ENCODE data around the gene SCG3. TPM values are rescaled to one million over a fixed set of nuclear protein-coding genes. Genes with fewer than 3 reads are reported as not detected.

The SCG3 gene
- polyA plus RNA-seq, 1 of the 3 experiments (the other 2 are of a cell fraction) = 0.16 TPM

DNA sequence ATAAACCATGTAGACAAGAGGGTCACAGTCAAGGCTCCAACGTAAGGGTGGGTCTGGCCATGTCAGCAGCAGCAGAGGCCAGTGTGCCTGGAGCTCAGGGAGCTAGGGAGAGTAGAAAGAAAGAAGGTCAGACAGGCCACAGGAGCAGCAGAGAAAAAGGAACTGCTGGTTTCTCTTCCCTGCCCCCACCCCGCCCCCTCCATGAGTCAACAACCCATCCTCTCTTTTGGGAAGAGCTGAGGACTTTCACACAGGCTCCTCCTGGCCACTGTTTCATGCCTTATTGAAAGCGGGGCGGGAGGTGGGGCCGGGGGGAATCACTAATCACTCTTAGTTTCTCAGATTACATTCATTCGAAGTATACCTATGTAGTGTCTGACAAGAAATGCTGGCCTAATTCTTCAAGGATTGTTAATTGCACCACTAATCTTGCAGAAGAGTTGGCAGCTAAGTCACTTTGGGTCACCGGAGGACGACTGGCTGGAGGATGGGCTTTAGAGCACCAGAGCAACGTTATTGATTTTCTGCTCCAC lies 9.1 kb upstream of the SCG3 start (continued):
- TF ChIP-seq GABPA (IDR thresholded peaks at IDR 0.05; ENCODE audit: low read depth) (no peak), SMC3 (IDR thresholded peaks at IDR 0.05; ENCODE audit: low read depth, low read length) (no peak)

DNA sequence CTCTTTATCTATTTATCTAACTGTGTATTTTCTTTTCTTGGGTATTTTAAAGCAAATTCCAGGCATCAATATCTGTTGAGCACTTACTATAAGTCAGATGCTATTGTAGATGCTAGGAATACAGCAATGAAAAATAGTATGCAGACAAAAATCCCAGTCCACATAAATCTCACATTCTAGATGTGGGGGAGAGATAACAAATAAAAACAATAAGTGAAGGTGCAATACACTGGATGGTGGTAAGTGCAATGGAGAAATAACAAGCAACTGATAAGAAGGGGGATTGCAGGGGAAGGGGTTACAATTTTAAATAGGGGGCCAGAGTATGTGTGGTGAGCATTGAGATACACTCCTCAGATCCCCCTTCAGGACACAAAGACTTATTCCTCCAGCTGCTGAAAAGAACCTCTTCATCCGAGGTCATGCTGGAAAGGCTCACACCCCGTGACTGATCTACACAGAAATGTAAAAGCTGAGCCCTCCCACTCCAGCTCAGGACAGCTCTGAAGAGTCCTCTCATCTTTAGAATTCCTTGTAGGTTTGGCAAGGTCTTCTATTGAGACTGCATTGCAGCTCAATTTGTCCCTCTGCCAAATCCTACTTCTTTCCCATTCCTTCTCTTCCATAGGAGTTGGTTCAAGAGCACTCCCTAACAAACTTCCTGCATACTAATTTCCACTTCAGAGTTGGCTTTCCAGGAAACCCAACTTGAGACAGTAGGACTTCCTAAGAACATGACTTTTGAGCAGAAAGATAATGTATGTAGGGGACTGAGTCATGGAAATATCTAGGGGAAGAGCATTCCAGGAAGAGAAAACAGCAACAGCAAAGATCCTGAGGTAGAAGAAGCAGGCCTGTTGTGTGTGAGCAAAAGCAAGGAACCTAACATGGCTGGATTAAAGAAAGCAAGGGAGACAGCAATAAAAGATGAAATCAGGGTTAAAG lies 8.1 kb upstream of the SCG3 start:
- Histone ChIP-seq H3K9me2 (no peaks in the 10 kb centered on the region), H3K27ac (ENCODE audit: low read depth in 2 of 2, low read length in 1 of 2) (no peak overlapping the region), H4K20me1 (ENCODE audit: insufficient read depth) (no peaks in the 10 kb centered on the region), H2AFZ (ENCODE audit: low read depth) (no peak overlapping the region), H3K4me1 (ENCODE audit: control insufficient read depth in 1 of 2, insufficient read depth in 2 of 2, low read depth in 1 of 2, low read length in 1 of 2) (no peaks in the 10 kb centered on the region), H3K4me2 (no peak overlapping the region), H3K9me3 (no peaks in the 10 kb centered on the region), H3K36me3 (replicated peaks in 1 of 2; ENCODE audit: control insufficient read depth in 1 of 2, insufficient read depth in 2 of 2, low read length in 1 of 2) (no peaks in the 10 kb centered on the region), H3K79me2 (ENCODE audit: insufficient read depth) (no peaks in the 10 kb centered on the region), H3K9ac (no peak overlapping the region), H3K27me3 (ENCODE audit: insufficient read depth) (no peaks in the 10 kb centered on the region), H3F3A (replicated peaks; ENCODE audit: insufficient read depth) (no peaks in the 10 kb centered on the region), H3K4me3 (ENCODE audit: low read depth in 2 of 2, low read length in 1 of 2) (no peak overlapping the region)
- 21% methylated on average over 2 of the region's 2 CpGs for WGBS (ENCODE audit: low lambda C conversion rate)
- CTCF ChIA-PET = interaction anchor here (0.8 to 1.2 kb wide), 4 partner anchors 8 to 104 kb away, joined by 3 to 4 read pairs (median 4); partner anchors contain the start of gene SCG3
- no peak for DNase-seq
- POLR2A ChIA-PET = no interaction called here
- TF ChIP-seq, protein P1, sequence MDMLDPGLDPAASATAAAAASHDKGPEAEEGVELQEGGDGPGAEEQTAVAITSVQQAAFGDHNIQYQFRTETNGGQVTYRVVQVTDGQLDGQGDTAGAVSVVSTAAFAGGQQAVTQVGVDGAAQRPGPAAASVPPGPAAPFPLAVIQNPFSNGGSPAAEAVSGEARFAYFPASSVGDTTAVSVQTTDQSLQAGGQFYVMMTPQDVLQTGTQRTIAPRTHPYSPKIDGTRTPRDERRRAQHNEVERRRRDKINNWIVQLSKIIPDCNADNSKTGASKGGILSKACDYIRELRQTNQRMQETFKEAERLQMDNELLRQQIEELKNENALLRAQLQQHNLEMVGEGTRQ (IDR thresholded peaks at IDR 0.05; ENCODE audit: borderline replicate concordance, low read depth, low read length) = no peak
- TF ChIP-seq, protein P2, sequence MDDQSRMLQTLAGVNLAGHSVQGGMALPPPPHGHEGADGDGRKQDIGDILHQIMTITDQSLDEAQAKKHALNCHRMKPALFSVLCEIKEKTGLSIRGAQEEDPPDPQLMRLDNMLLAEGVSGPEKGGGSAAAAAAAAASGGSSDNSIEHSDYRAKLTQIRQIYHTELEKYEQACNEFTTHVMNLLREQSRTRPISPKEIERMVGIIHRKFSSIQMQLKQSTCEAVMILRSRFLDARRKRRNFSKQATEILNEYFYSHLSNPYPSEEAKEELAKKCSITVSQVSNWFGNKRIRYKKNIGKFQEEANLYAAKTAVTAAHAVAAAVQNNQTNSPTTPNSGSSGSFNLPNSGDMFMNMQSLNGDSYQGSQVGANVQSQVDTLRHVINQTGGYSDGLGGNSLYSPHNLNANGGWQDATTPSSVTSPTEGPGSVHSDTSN (IDR thresholded peaks at IDR 0.05) = no peak
- TF ChIP-seq FOXJ3 (CRISPR knock-in tag; IDR thresholded peaks at IDR 0.05) = no peak
- TF ChIP-seq NRF1 (IDR thresholded peaks at IDR 0.05; ENCODE audit: low read depth, low read length) = no peak

DNA sequence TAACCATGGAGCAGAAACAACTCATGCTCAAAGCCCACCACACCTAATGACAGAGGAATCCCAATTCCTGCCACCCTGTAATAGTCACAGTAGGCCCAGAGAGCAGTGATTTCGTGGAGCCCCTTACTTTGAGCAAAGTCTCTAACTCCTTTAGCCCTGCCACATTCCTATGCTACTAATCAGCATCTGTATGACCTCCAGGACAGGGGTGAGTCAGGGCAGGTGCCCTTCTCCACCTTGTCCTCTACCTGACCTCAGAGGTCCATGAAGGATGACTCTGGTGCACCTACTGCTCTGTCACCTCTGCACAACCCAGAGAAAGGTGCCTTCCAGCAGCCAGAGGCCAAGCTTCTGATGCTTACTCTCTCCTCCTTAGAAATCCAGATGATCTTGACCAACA lies 6.1 kb upstream of the SCG3 start:
- Histone ChIP-seq H3K4me3 (ENCODE audit: low read depth in 2 of 2, low read length in 1 of 2) (no peak overlapping the region), H2AFZ (ENCODE audit: low read depth) (no peak overlapping the region), H3K9me2 (no peaks in the 10 kb centered on the region), H3K4me1 (ENCODE audit: control insufficient read depth in 1 of 2, insufficient read depth in 2 of 2, low read depth in 1 of 2, low read length in 1 of 2) (no peaks in the 10 kb centered on the region), H3K79me2 (ENCODE audit: insufficient read depth) (no peaks in the 10 kb centered on the region), H3F3A (replicated peaks; ENCODE audit: insufficient read depth) (no peaks in the 10 kb centered on the region), H3K9ac (no peak overlapping the region), H3K9me3 (no peaks in the 10 kb centered on the region), H4K20me1 (ENCODE audit: insufficient read depth) (no peaks in the 10 kb centered on the region), H3K27me3 (ENCODE audit: insufficient read depth) (no peaks in the 10 kb centered on the region), H3K36me3 (replicated peaks in 1 of 2; ENCODE audit: control insufficient read depth in 1 of 2, insufficient read depth in 2 of 2, low read length in 1 of 2) (no peaks in the 10 kb centered on the region), H3K27ac (ENCODE audit: low read depth in 2 of 2, low read length in 1 of 2) (no peak overlapping the region), H3K4me2 (no peak overlapping the region)
- no peak for DNase-seq
- POLR2A ChIA-PET = no interaction called here
- TF ChIP-seq MEF2A (IDR thresholded peaks at IDR 0.05; ENCODE audit: borderline replicate concordance, low read depth) (no peak), JUND (IDR thresholded peaks at IDR 0.05) (no peak), POLR2AphosphoS5 (IDR thresholded peaks at IDR 0.05; ENCODE audit: low read depth, low read length) (no peak), EZH2phosphoT487 (IDR thresholded peaks at IDR 0.05; ENCODE audit: borderline replicate concordance, low read depth) (no peak), FOSL2 (IDR thresholded peaks at IDR 0.05; ENCODE audit: borderline replicate concordance, low read depth) (no peak), FOXJ3 (CRISPR knock-in tag; IDR thresholded peaks at IDR 0.05) (no peak), EP300 (IDR thresholded peaks at IDR 0.05; ENCODE audit: borderline replicate concordance in 1 of 2, low read depth in 1 of 2, low read length in 1 of 2) (no peak), FOXM1 (IDR thresholded peaks at IDR 0.05; ENCODE audit: low read depth) (no peak), RAD21 (IDR thresholded peaks at IDR 0.05; ENCODE audit: low read length) (no peak), MXI1 (IDR thresholded peaks at IDR 0.05; ENCODE audit: low read depth, low read length) (no peak), TCF12 (IDR thresholded peaks at IDR 0.05) (no peak), NRF1 (IDR thresholded peaks at IDR 0.05; ENCODE audit: low read depth, low read length) (no peak), CHD2 (IDR thresholded peaks at IDR 0.05; ENCODE audit: low read length, partially characterized antibody) (no peak), SMC3 (IDR thresholded peaks at IDR 0.05; ENCODE audit: low read depth, low read length) (no peak)
- TF ChIP-seq, protein P1 (IDR thresholded peaks at IDR 0.05; ENCODE audit: borderline replicate concordance, low read depth, low read length) = no peak
- 13% methylated on average over 1 of the region's 1 CpG for WGBS (ENCODE audit: low lambda C conversion rate)
- CTCF ChIA-PET = interaction anchor here (1.4 to 1.6 kb wide), 2 partner anchors 25 to 102 kb away, joined by 4 to 5 read pairs; no protein-coding TSS in a partner anchor
